Activated T-helper 9 cell treated with anti-CD3 and anti-CD28 coated beads, Interleukin-2, amount 50 U/mL, for 16 hours (primary cell): Measurements from ENCODE around the gene TRERF1.

ENCODE experiments used
- DNase-seq: peaks from one replicate; pipeline ENCODE4 v3.0.0-alpha.2; 2020; ENCODE audit warnings: low read depth

TRERF1 gene

DNA sequence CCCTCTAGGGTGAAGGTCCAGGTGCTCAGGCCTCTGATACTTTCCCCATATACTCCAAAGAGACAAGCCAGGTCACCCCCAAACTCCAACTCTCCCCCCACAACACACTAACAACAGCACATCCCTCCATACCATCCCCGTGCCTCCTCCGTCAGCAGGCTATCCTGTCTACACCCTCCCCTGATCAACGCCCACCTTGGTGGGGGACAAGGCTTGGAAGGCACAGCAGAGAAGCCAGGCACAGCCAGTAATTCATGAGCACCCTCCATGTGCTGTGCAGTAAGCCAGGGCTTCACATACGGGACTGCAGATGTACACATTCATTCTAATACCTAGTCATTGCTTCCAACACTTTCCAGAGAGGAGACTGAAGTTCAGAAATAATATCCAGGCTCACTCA is 57.6 kb downstream of the TRERF1 start:
- DNase-seq, result no peak

DNA sequence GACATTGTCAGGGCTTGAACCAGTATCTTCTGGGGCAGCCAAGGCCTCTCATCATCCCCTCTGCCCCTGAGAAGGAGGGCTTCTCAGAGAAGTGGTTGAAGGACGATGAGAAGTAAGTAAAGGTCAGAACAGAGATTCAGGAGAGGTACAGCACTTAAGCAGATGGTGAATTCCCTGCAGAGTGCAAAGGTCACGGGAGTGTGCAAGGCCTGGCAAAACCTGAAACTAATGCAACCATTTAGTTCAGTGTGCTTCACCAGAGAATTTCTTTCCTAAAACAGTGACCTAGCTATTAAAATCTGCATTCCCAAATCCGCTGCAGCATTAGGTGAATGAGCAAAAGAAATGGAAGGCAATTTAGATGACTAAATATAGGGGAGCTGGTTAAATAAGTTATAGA is 58.4 kb downstream of the TRERF1 start:
- no peak for DNase-seq

GRCh38 chr6:42392833-42393232 is 58.9 kb downstream of the TRERF1 start:
- no peak for DNase-seq

- DNase-seq, result no peak
These were observed 60.3 kb downstream of the TRERF1 start for GRCh38 chr6:42391441-42391840.

DNA sequence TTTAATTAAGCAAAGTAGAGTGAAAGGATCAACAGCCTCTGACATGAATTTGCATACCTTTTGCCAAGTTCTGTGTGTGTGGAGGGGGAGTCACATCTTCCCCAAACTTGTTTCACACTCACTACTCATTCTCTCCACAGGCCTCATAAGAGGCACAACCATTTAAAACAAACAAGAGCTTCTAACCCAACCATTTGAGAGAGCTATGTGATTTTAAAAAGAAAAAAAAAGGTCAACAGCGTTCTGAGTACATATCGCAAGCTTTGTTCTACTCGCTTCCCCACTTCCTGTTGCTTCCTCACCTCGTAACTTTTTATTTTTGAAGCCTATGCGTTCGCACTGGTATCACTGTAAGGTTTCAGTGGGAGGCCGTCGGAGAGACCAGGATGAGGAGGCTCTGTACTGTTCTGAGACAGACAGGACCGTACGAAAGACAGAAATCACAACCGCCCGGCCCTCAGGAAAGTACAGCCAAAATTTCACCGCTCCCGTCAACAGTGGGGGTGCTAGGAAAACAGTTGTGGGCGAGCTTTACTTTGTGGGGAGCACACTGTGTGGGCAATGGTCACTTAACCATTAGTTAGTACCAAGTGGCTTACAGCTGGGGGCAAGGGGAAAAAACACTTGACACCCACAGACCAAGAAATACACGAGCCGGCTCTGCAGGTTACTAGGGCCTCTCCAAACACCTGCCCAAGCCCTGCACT is 61.3 kb downstream of the TRERF1 start:
- peak; percentile 51 for DNase-seq

DNA sequence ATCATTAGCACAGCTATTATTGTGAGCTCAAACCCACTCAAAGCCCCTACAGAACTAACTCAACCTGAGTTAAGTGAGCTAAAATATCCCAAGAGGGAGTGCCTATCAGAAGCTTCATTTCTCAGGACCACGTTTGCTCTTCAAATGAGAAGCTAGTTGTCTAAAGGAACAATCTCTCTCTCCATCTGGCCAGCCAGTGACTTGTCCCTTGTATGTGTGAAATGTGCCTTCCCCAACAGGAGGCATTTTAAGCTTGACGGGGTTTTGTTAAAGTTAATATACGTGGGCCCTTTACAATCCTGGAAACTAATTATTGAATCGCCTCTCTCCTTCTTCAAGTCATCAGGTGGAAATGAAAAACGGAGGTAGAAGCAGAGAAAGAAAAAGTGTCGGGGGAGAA is 62.0 kb downstream of the TRERF1 start:
- DNase-seq, result no peak

DNA sequence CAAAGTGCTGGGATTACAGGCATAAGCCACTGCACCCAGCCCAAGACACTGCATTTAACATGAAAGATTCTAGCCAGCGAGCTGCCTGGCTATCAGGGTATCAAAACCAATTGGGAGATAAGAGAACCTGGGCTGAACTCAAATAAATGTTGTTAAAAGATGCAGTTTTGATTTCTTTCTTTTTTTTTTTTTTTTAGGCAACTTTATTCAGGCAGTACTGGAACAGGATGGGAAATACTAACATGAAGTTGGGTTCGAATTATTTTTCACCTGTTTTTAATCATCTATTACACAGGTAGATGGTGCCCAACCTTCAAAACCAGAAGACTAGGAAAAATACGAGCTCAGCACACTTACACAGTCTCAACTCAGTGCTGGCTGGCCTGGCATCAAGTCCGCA is 63.7 kb downstream of the TRERF1 start:
- DNase-seq, result no peak

GRCh38 chr6:42387336-42387735 is 64.4 kb downstream of the TRERF1 start:
- no peak for DNase-seq

- DNase-seq, result no peak
These were observed 66.4 kb downstream of the TRERF1 start for GRCh38 chr6:42385339-42385738.

DNA sequence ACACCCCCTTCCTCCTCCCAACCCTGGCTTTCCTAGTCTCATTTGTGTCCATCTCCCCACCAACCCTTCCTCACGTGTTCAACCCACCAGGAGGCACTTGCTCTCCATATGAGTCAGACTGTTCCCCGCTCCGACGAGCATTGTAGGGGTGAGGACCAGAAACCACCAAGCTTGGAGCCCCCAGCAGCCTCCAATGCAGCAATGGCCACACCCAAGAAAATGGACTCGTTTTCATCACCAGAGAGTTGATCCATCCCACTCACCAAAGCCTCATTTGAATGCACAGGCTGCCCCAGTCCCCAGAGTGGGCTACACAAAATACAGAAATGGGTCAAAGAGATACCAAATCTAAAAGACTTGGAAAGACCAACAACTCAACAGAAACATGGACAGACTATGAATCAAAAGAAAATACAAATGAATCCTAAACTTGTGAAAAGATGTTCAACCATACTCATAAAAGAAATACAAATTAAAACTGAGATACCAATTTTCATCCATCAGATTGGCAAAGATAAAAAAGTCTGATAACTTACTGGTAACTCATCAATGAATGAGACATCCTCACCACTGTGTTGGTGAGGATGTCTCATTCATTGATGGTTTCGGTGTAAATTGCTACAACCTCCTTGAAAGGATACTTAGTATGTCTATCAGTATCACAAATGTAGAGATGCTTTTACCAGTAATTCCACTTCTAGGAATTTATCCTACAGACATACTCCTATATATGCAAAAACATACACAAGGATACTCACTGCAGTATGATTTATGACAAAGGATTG is 68.1 kb downstream of the TRERF1 start:
- DNase-seq, result no peak

DNA sequence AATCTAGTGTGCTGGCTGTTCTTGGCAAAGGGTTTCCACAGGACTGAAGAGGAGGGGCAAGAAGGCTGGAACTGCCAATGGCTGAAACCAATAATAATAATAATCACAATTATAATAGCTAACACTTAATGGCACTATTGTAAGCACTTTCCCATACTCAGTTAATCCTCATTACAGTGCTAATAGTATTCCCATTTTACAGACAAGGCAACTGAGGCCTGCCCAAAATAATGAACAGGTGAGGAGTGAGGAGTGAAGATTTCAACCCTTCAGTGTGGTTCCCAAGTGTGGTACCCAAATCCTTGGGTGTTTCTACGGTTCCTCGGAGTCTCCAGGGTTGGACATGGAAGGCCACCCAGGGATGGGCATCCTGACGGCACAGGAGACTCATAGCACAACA is 69.9 kb downstream of the TRERF1 start:
- DNase-seq, result no peak

- no peak for DNase-seq
These were observed 71.3 kb downstream of the TRERF1 start for GRCh38 chr6:42380228-42380979.

DNA sequence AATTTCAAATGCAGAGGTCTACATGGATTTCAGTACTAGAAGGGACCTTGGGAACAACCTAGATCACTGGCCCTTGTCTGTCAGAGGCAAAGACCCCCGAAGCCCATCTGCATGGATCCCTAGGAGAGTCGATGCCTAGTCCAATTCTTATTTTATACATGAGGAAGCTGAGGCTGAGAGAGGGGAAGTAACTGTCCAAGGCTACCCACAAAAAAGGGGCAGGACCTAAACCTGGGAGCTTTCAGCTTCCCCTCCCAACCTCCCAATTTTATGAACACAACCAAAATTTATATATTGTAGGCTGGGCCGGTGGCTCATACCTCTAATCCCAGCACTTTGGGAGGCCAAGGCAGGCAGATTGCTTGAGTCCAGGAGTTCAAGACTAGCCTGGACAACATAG is 73.2 kb downstream of the TRERF1 start:
- DNase-seq, result no peak

DNA sequence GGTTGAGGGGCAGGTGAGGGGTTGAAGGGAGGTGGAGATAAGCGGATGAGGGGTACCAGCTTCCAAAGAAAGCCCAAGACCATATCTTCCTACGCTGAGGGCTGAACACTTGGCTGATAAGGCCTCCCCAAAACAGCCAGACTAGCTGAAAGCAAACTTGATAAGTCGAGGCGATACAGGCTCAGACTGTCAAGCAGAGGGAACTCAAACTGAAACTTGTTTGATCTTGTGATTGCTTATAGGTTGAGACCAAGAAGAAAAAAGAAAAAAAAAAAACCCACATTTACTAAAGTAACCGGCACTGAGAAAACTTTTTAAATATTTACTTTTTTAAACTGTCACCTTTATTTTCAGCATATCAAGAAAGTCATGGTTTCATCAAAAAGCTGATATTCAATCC is 73.6 kb downstream of the TRERF1 start:
- DNase-seq, result no peak

GRCh38 chr6:42375007-42375635 is 76.6 kb downstream of the TRERF1 start:
- DNase-seq, result no peak

- no peak for DNase-seq
These were observed 77.6 kb downstream of the TRERF1 start for GRCh38 chr6:42374018-42374669.

GRCh38 chr6:42372699-42373098 is 79.0 kb downstream of the TRERF1 start:
- no peak for DNase-seq

- no peak for DNase-seq
These were observed 81.3 kb downstream of the TRERF1 start for GRCh38 chr6:42370323-42370985.

- DNase-seq, result no peak
These were observed 82.2 kb downstream of the TRERF1 start for GRCh38 chr6:42369568-42369967.

DNA sequence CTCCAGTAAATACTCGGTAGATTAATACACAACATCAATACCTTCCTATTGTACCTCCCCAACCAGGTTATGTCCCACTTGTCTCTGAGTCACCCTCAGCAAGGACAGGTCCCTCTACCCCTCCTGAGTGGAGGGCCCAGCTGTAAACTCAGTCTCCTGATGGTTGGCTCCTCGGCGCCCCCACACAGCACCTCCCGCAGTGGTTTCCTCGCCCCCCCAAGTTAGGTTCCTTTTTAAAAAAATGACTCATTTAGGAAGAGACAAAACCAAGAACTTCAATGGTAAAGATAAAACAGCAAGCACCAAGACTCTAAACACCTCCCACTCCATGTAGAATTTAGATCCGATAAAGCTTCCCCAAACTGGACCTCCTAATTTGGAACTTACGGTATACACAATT is 83.5 kb downstream of the TRERF1 start:
- DNase-seq, result peak; percentile 58

DNA sequence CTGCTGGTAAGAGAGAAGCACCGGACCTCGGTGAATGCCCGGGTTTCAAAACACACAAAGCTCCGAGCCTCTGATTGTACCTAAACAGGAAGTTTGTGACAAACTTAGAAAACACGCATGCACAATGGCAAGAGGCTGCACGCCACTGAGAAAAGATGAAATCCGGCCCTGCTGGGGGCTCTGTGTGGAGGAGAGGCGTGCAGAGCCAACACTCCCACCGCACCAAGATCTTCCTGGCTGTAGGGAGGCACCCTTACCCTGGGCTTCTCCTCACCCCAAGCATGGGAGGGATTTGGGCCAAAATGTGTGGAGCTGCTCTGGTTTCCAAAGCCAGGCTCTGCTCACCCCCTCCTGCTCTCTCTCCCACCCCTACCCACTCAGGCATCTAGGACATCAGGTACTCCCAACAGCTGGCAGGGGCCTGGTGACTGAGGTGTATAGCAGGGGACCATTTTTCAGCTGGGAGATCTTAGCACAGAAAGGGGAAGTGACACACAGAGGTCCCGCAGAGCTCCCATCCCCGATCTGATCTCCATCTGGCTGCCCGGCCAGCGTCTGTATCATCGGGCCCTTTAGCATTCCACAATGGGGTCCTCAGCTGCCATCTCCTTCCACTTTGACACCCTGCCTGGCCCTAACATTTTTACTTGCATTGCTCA is 84.2 kb downstream of the TRERF1 start:
- DNase-seq, result no peak
